K562 (cell line): ENCODE results near the gene MT1A. TPM values are rescaled to one million over a fixed set of nuclear protein-coding genes. Genes with fewer than 3 reads are reported as not detected.

ENCODE experiments used
- ATAC-seq: fragments of 200-7000 bp; cut with Tn5 transposase; 3 replicates; pipeline ENCODE4 v1.9.1; 2020; ENCODE audit warnings: moderate library complexity
- BruUV-seq: library from RNA; stranded (reverse); fragments of 400-500 nt; replicated peaks from 2 replicates; lab custom pipeline; 2021; lab: Mats Ljungman, UMichigan
- CTCF ChIA-PET: fragments of 300-600 bp; formaldehyde crosslinking; extraction: SDS; loops from one replicate; lab custom pipeline; 2021; ENCODE audit warnings: low intra/inter-chr PET ratio; lab: Yijun Ruan, JAX
- POLR2A ChIA-PET: fragments of 300-600, 350-650 bp; sonication (Branson Sonifier 250); formaldehyde crosslinking; extraction: SDS; loops from one replicate; lab custom pipeline; 2021; ENCODE audit warnings: antibody characterized with exemption, inconsistent platforms; lab: Yijun Ruan, JAX
- DNase-seq, 4 experiments: peaks; one replicate each; pipeline versions ENCODE4 v3.0.0 to v3.0.0-alpha.2; 2011 to 2018; ENCODE audit warnings: low spot score in 3 of 4, mixed read lengths in 3 of 4; ENCODE audit errors: extremely low read depth in 1 of 4
- FAIRE-seq: peaks from 2 replicates; lab custom pipeline; 2011; peaks lifted over from hg19 to GRCh38; lab: Jason Lieb, UNC
- H2AFZ ChIP-seq: 2 replicates; pipeline ENCODE4 v1.6.0; 2011; ENCODE audit warnings: low read depth, low read length, control low read depth, inconsistent platforms
- H3K27ac ChIP-seq: fragments of 200-600 bp; 3 replicates; pipeline ENCODE4 v1.8.0; 2011; ENCODE audit warnings: low read depth, mild to moderate bottlenecking, control low read depth, inconsistent platforms, low read length, moderate library complexity, mixed read lengths; ENCODE audit errors: extremely low read depth
- H3K27me3 ChIP-seq, 2 experiments: fragments of 300-600 bp in 1 of 2; 2 replicates in 1 of 2; 3 replicates in 1 of 2; pipeline versions ENCODE4 v1.6.0 to v1.8.0; 2011; ENCODE audit warnings: inconsistent platforms in 2 of 2, low read length in 2 of 2, mild to moderate bottlenecking in 1 of 2, mixed read lengths in 1 of 2, moderate library complexity in 1 of 2; ENCODE audit not compliant: control insufficient read depth in 2 of 2, insufficient read depth in 2 of 2
- H3K36me3 ChIP-seq: fragments of 300-600 bp; 3 replicates; pipeline ENCODE4 v1.8.0; 2011; ENCODE audit warnings: mild to moderate bottlenecking, low read length, inconsistent platforms; ENCODE audit not compliant: control insufficient read depth, insufficient read depth
- H3K4me1 ChIP-seq, 2 experiments: fragments of 200-600 bp in 1 of 2; replicated peaks in 1 of 2; 2 replicates in 1 of 2; 3 replicates in 1 of 2; pipeline versions ENCODE4 v1.5.1 to v1.8.0; 2011; ENCODE audit warnings: inconsistent platforms in 2 of 2, low read length in 2 of 2, mild to moderate bottlenecking in 1 of 2, mixed read lengths in 1 of 2, moderate library complexity in 1 of 2; ENCODE audit not compliant: control insufficient read depth in 2 of 2, insufficient read depth in 2 of 2
- H3K4me2 ChIP-seq: 2 replicates; pipeline ENCODE4 v1.6.1; 2011; ENCODE audit warnings: low read length, control low read depth, inconsistent platforms, mixed read lengths; ENCODE audit not compliant: insufficient read depth
- H3K4me3 ChIP-seq: fragments of 200-600 bp; sonication (generic), shearing (Covaris generic); 2 replicates; pipeline ENCODE4 v1.5.1; 2016; ENCODE audit warnings: control low read depth, inconsistent platforms
- H3K79me2 ChIP-seq: fragments of 200-600 bp; 3 replicates; pipeline ENCODE4 v1.8.0; 2011; ENCODE audit warnings: low read length, inconsistent platforms; ENCODE audit not compliant: control insufficient read depth, insufficient read depth
- H3K9ac ChIP-seq, 2 experiments: 2 replicates each; pipeline versions ENCODE4 v1.6.0 to v1.6.1; 2011; ENCODE audit warnings: low read depth in 2 of 2, low read length in 2 of 2, control low read depth in 1 of 2, inconsistent platforms in 1 of 2, mild to moderate bottlenecking in 1 of 2, mixed read lengths in 1 of 2; ENCODE audit not compliant: insufficient read depth in 1 of 2
- H3K9me1 ChIP-seq: one replicate; pipeline ENCODE4 v1.6.0; 2011; ENCODE audit warnings: inconsistent platforms, mild to moderate bottlenecking, low read length, moderate library complexity; ENCODE audit not compliant: control insufficient read depth, insufficient read depth
- H3K9me3 ChIP-seq: replicated peaks from 2 replicates; pipeline ENCODE4 v1.5.1; 2011; ENCODE audit warnings: low read depth, low read length, inconsistent platforms; ENCODE audit not compliant: control insufficient read depth, insufficient read depth
- H4K20me1 ChIP-seq: replicated peaks from 2 replicates; pipeline ENCODE4 v1.6.1; 2011; ENCODE audit warnings: low read length, inconsistent platforms, mixed read lengths; ENCODE audit not compliant: control insufficient read depth, insufficient read depth
- KLF16 ChIP-seq: IDR thresholded peaks from 2 replicates; pipeline ENCODE4 v1.6.1; 2016; ENCODE audit warnings: antibody characterized with exemption
- ZNF165 ChIP-seq: fragments of 250-450 bp; sonication (Bioruptor Pico); IDR thresholded peaks from 2 replicates; pipeline ENCODE4 v1.4.0; 2020; ENCODE audit warnings: borderline replicate concordance
- ZNF57 ChIP-seq: fragments of 450-650 bp; formaldehyde crosslinking; IDR thresholded peaks from 2 replicates; pipeline ENCODE4 v1.4.0; 2020; ENCODE audit warnings: mild to moderate bottlenecking, moderate library complexity
- WGBS: fragments of 100-300 bp; shearing (Covaris generic); methylation state at CpG from one replicate; pipeline ENCODE4 v1.1.6; 2016; ENCODE audit warnings: low coverage, mixed read lengths; ENCODE audit not compliant: insufficient coverage; ENCODE audit errors: missing lambda C conversion rate; 5-methylcytosine and 5-hydroxymethylcytosine counted together
- in situ Hi-C: fragments of 300-500 bp; cut with MboI; formaldehyde crosslinking; loops from 4 replicates; pipeline ENCODE4 v1.15.0; 2018; ENCODE audit warnings: inconsistent platforms, mixed read lengths
- intact Hi-C: fragments of 100-400 bp; cut with micrococcal nuclease; formaldehyde crosslinking; loops from 2 replicates; pipeline ENCODE4 v1.14.2; 2022
- polyA plus RNA-seq, 8 experiments: library from polyadenylated mRNA; depleted of rRNA in 4 of 8; stranded (reverse) in 5 of 8; unstranded in 3 of 8; fragments of >200 nt; fragmentation: Nextera tagmentation in 2 of 8; fragmentation: Illumina TruSeq in 1 of 8; extraction: Ambion mirVana in 2 of 8; extraction: Trizol in 1 of 8; gene quantifications; 2 replicates each; pipeline versions ENCODE4 v1.2.1 to v1.2.3, GENCODE V29; 2011 to 2014; ENCODE audit warnings: inconsistent platforms in 1 of 8, missing spikeins in 1 of 8
- total RNA-seq, 7 experiments: library from RNA; depleted of rRNA in 6 of 7; stranded (reverse); fragments of >200 nt in 6 of 7; fragmentation: Illumina TruSeq in 2 of 7; extraction: Trizol in 2 of 7; gene quantifications; 2 replicates each; pipeline versions ENCODE4 v1.2.1 to v1.2.3, GENCODE V29; 2011 to 2021; ENCODE audit warnings: low replicate concordance in 1 of 7
- TF ChIP-seq, protein P1 (sequence below): fragments of 450-650 bp; IDR thresholded peaks from 2 replicates; pipeline ENCODE4 v1.6.1; 2017; ENCODE audit warnings: antibody characterized with exemption, mild to moderate bottlenecking
- TF ChIP-seq, protein P2 (sequence below): sonication (generic); formaldehyde crosslinking; IDR thresholded peaks from 2 replicates; pipeline ENCODE4 v1.4.0; 2020; ENCODE audit warnings: mild to moderate bottlenecking, missing genetic modification reagents
- TF ChIP-seq, protein P3 (sequence below): sonication (generic); formaldehyde crosslinking; IDR thresholded peaks from 2 replicates; pipeline ENCODE4 v1.8.1; 2023; ENCODE audit warnings: mild to moderate bottlenecking, missing genetic modification reagents

Gene MT1A
- total and polyA plus RNA-seq, 9 of the 15 experiments (the other 6 are each of a cell fraction or from before 2014, with no cell fraction given): 0.23 TPM; not detected in 8

DNA sequence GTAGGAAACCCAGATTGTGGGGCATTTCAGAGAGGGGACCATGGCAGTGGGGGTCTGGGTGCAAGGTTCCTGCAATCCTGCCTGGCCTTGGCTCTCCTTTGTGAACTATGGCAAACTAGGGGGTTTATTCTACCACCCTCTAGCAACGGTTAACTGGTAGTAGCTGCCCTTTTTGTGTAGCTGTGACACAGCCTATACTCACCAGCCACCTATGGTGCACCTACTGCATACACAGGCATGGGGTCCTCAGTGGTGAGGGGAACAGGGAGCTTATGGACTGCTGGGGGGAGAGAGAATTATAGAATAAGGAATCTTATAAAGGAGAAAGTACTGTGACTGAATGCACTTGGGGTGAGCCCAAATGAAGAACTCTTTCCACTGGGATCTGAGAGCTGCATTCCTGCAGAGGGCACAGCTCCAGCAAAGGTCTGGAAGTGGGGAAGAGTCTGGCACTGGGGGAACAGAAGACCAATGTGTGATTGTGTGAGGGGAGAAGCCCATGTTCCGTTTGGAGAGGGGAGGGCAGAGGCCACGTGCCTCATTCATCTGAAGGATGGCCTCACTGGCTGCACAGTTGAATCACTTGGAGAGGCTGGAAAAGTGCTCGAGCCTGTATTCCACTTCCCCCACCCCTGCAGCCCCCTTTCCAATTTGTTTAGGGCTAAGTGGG lies 45.9 kb downstream of the MT1A start:
- Histone ChIP-seq H3K9me1 (no peaks in the 10 kb centered on the region), H2AFZ (no peak overlapping the region), H3K9ac (no peak overlapping the region), H3K9me3 (no peaks in the 10 kb centered on the region), H3K4me1 (peaks cover 6 to 12% of the 10 kb centered on the region in 2 experiments; a peak in 3 of 5 replicates), H3K27ac (no peak overlapping the region)
- CTCF ChIA-PET: no interaction called here
- no peak for TF ChIP-seq KLF16
- no peak for TF ChIP-seq ZNF165 (CRISPR knock-in tag)
- TF ChIP-seq, protein P1, sequence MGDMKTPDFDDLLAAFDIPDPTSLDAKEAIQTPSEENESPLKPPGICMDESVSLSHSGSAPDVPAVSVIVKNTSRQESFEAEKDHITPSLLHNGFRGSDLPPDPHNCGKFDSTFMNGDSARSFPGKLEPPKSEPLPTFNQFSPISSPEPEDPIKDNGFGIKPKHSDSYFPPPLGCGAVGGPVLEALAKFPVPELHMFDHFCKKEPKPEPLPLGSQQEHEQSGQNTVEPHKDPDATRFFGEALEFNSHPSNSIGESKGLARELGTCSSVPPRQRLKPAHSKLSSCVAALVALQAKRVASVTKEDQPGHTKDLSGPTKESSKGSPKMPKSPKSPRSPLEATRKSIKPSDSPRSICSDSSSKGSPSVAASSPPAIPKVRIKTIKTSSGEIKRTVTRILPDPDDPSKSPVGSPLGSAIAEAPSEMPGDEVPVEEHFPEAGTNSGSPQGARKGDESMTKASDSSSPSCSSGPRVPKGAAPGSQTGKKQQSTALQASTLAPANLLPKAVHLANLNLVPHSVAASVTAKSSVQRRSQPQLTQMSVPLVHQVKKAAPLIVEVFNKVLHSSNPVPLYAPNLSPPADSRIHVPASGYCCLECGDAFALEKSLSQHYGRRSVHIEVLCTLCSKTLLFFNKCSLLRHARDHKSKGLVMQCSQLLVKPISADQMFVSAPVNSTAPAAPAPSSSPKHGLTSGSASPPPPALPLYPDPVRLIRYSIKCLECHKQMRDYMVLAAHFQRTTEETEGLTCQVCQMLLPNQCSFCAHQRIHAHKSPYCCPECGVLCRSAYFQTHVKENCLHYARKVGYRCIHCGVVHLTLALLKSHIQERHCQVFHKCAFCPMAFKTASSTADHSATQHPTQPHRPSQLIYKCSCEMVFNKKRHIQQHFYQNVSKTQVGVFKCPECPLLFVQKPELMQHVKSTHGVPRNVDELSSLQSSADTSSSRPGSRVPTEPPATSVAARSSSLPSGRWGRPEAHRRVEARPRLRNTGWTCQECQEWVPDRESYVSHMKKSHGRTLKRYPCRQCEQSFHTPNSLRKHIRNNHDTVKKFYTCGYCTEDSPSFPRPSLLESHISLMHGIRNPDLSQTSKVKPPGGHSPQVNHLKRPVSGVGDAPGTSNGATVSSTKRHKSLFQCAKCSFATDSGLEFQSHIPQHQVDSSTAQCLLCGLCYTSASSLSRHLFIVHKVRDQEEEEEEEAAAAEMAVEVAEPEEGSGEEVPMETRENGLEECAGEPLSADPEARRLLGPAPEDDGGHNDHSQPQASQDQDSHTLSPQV: no peak
- TF ChIP-seq, protein P2, sequence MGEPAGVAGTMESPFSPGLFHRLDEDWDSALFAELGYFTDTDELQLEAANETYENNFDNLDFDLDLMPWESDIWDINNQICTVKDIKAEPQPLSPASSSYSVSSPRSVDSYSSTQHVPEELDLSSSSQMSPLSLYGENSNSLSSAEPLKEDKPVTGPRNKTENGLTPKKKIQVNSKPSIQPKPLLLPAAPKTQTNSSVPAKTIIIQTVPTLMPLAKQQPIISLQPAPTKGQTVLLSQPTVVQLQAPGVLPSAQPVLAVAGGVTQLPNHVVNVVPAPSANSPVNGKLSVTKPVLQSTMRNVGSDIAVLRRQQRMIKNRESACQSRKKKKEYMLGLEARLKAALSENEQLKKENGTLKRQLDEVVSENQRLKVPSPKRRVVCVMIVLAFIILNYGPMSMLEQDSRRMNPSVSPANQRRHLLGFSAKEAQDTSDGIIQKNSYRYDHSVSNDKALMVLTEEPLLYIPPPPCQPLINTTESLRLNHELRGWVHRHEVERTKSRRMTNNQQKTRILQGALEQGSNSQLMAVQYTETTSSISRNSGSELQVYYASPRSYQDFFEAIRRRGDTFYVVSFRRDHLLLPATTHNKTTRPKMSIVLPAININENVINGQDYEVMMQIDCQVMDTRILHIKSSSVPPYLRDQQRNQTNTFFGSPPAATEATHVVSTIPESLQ (CRISPR knock-in tag): no peak
- no peak for TF ChIP-seq ZNF57
- TF ChIP-seq, protein P3, sequence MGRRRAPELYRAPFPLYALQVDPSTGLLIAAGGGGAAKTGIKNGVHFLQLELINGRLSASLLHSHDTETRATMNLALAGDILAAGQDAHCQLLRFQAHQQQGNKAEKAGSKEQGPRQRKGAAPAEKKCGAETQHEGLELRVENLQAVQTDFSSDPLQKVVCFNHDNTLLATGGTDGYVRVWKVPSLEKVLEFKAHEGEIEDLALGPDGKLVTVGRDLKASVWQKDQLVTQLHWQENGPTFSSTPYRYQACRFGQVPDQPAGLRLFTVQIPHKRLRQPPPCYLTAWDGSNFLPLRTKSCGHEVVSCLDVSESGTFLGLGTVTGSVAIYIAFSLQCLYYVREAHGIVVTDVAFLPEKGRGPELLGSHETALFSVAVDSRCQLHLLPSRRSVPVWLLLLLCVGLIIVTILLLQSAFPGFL (CRISPR knock-in tag): no peak
- TF ChIP-seq, all 486 proteins: peak for 0
- Histone ChIP-seq H3K4me2 (no peak overlapping the region), H3K4me3 (no peak overlapping the region), H3K36me3 (no peaks in the 10 kb centered on the region), H3K27me3 (peaks cover 7 to 42% of the 10 kb centered on the region in 2 experiments; a peak in 4 of 5 replicates), H3K79me2 (no peaks in the 10 kb centered on the region), H4K20me1 (no peaks in the 10 kb centered on the region)
- BruUV-seq: no TSS peak
- DNase-seq (no peak), FAIRE-seq (no peak), ATAC-seq (no peak)
- intact Hi-C loops (no loop called here), in situ Hi-C loops (no loop called here)
- 0% methylated on average over 4 of the region's 4 CpGs for WGBS
- POLR2A ChIA-PET: interaction anchor here (0.6 to 0.8 kb wide), 5 partner anchors 12 to 111 kb away, joined by 3 to 6 read pairs (median 4); no protein-coding TSS in a partner anchor
